ENCODE data around the gene ADGRB3.

GRCh38 chr6:68679399-68679798, 44.3 kb downstream of the ADGRB3 start:
- TF ChIP-seq POLR2A (IDR thresholded peaks at IDR 0.05; ENCODE audit: low read length) (no peak), GATA1 (IDR thresholded peaks at IDR 0.05; ENCODE audit: low read depth, low read length) (no peak)
